GM13976 (cell line): ENCODE data around the gene COL10A1.

Source experiments
- DNase-seq: peaks from one replicate; pipeline ENCODE4 v3.0.0; 2012; ENCODE audit warnings: low spot score
- CTCF ChIP-seq: IDR thresholded peaks from 2 replicates; pipeline ENCODE4 v1.5.1; 2012; ENCODE audit warnings: borderline replicate concordance, mild to moderate bottlenecking; ENCODE audit not compliant: insufficient read depth; ENCODE audit errors: extremely low read depth, missing control alignments, control extremely low read depth
- in situ Hi-C: fragments of 300-500 bp; cut with MboI; formaldehyde crosslinking; loops from one replicate; pipeline ENCODE4 v1.12.0; 2022; ENCODE audit warnings: low sequenced_read_pairs, mixed read lengths, inconsistent platforms; ENCODE audit not compliant: unreplicated experiment

The COL10A1 gene

GRCh38 chr6:116070101-116070500 is 55.8 kb downstream of the COL10A1 start:
- TF ChIP-seq CTCF = no peak
- no peak for DNase-seq
- in situ Hi-C loops = no loop called here
